Osteocyte (in vitro differentiated cells): ENCODE data around the gene TMED6. TPM values are rescaled to one million over a fixed set of nuclear protein-coding genes. Genes with fewer than 3 reads are reported as not detected.

Source experiments
- DNase-seq: peaks from one replicate; pipeline ENCODE4 v3.0.0; 2021; ENCODE audit warnings: mixed read lengths; ENCODE audit not compliant: unreplicated experiment; ENCODE audit errors: extremely low spot score
- H3K27ac Mint-ChIP-seq: one replicate; pipeline ENCODE4 v1.8.0; 2021; ENCODE audit warnings: mild to moderate bottlenecking, mixed read lengths; ENCODE audit not compliant: unreplicated experiment
- H3K27me3 Mint-ChIP-seq: one replicate; pipeline ENCODE4 v1.8.0; 2021; ENCODE audit warnings: mixed read lengths; ENCODE audit not compliant: unreplicated experiment
- H3K36me3 Mint-ChIP-seq: one replicate; pipeline ENCODE4 v1.8.0; 2021; ENCODE audit warnings: mixed read lengths; ENCODE audit not compliant: unreplicated experiment
- H3K4me1 Mint-ChIP-seq: one replicate; pipeline ENCODE4 v1.8.0; 2021; ENCODE audit warnings: mixed read lengths; ENCODE audit not compliant: unreplicated experiment
- H3K4me3 Mint-ChIP-seq: one replicate; pipeline ENCODE4 v1.8.0; 2021; ENCODE audit warnings: mild to moderate bottlenecking, moderate library complexity, mixed read lengths; ENCODE audit not compliant: unreplicated experiment
- H3K9me3 Mint-ChIP-seq: one replicate; pipeline ENCODE4 v1.8.0; 2021; ENCODE audit warnings: mixed read lengths; ENCODE audit not compliant: unreplicated experiment
- CTCF ChIP-seq: fragments of 200-600 bp; sonication (generic); IDR thresholded peaks from 2 replicates; pipeline ENCODE4 v1.5.0; 2021; ENCODE audit warnings: antibody characterized with exemption, mild to moderate bottlenecking, moderate library complexity
- total RNA-seq: library from RNA; stranded (reverse); gene quantifications from 2 replicates; pipeline ENCODE4 v1.2.1, GENCODE V29; 2021

TMED6 gene
- total RNA-seq, 1 donor from 2014 or later, result 0.40 TPM

DNA sequence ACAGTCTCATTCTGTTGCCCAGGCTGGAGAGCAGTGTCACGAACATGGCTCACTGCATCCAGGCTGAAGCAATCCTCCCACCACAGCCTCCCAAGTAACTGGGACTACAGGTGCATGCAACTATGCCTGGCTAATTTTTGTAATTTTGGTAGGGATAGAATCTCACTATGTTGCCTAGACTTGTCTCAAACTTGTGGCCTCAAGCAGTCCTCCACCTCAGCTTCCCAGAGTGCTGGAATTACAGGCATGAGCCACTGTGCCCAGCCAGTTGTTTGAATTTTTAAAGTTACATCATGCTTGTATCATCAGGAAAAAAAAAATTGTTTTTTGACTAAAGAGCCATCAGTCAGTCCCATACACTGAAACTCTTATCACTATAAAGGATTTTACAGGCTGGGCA lies 57.5 kb downstream of the TMED6 start:
- Mint-ChIP-seq H3K27me3 (no peaks in the 10 kb centered on the region), H3K9me3 (no peaks in the 10 kb centered on the region), H3K4me1 (no peaks in the 10 kb centered on the region), H3K27ac (peak overlapping the region; percentile 20), H3K36me3 (no peaks in the 10 kb centered on the region), H3K4me3 (no peak overlapping the region)
- no peak for DNase-seq
- TF ChIP-seq CTCF, result no peak

DNA sequence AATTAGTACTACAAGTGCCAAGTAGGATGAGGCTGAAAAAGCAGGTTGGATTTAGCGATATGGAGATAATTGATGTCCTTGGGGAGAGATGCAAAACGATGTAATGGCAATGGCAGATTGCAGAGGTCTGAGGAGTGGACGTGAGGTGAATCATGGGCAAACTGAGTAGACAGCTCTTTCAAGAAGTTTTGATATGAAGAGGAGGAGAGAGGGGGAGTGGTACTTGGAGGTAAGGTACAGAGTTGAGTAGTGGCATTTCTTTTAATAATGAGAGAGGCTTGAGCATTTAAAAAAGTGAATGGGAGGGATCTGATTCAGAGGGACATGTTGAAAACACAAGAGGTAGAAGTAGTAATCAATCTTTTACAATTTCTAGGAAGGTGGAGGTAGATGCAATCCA lies 58.2 kb downstream of the TMED6 start:
- H3K27ac Mint-ChIP-seq, result no peak overlapping the region
- no peaks in the 10 kb centered on the region for H3K9me3 Mint-ChIP-seq
- H3K27me3 Mint-ChIP-seq, result no peaks in the 10 kb centered on the region
- H3K36me3 Mint-ChIP-seq, result no peaks in the 10 kb centered on the region
- no peak for TF ChIP-seq CTCF
- no peak for DNase-seq
- H3K4me3 Mint-ChIP-seq, result no peak overlapping the region
- no peaks in the 10 kb centered on the region for H3K4me1 Mint-ChIP-seq

Other genes starting within 250 kb of the TMED6 start
- 0.89 and 1.6 TPM in 2 replicates for gene HAS3, start 246.1 kb downstream of the TMED6 start, total RNA-seq
- 88.0 and 91.7 TPM in 2 replicates for gene CHTF8, start 219.2 kb downstream of the TMED6 start, total RNA-seq
- gene UTP4, start 219.1 kb downstream of the TMED6 start, total RNA-seq, result 41.6 and 41.8 TPM in 2 replicates
- gene SNTB2, start 164.6 kb downstream of the TMED6 start, total RNA-seq, result 39.6 and 45.6 TPM in 2 replicates
- gene VPS4A, start 40.4 kb downstream of the TMED6 start, total RNA-seq, result 33.6 and 34.7 TPM in 2 replicates
- gene PDF, start 21.2 kb downstream of the TMED6 start, total RNA-seq, result 11.8 and 12.6 TPM in 2 replicates
- gene COG8, start 12.2 kb downstream of the TMED6 start, total RNA-seq, result 50.8 and 52.3 TPM in 2 replicates
- gene NIP7, start 12.0 kb downstream of the TMED6 start, total RNA-seq, result 21.1 and 22.7 TPM in 2 replicates
- gene TERF2, start 34.2 kb upstream of the TMED6 start, total RNA-seq, result 33.5 and 43.7 TPM in 2 replicates
- gene CYB5B, start 72.8 kb upstream of the TMED6 start, total RNA-seq, result 69.8 and 74.2 TPM in 2 replicates
- 55.0 and 57.3 TPM in 2 replicates for gene NFAT5, start 214.2 kb upstream of the TMED6 start, total RNA-seq